ENCODE data around the gene ABCA13.

ABCA13 gene

GRCh38 chr7:48250441-48250951, 79.2 kb downstream of the ABCA13 start:
- DNase-seq = no peak

GRCh38 chr7:48251766-48252165, 80.5 kb downstream of the ABCA13 start:
- DNase-seq = no peak

- no peak for DNase-seq
These were observed 81.7 kb downstream of the ABCA13 start for GRCh38 chr7:48252995-48253394.

- DNase-seq = no peak
These were observed 83.8 kb downstream of the ABCA13 start for GRCh38 chr7:48255046-48255445.

- DNase-seq = no peak
These were observed 88.4 kb downstream of the ABCA13 start for GRCh38 chr7:48259463-48260280.

- no peak for DNase-seq
These were observed 90.4 kb downstream of the ABCA13 start for GRCh38 chr7:48261696-48262095.

- DNase-seq = no peak
These were observed 91.5 kb downstream of the ABCA13 start for GRCh38 chr7:48262606-48263310.

GRCh38 chr7:48263311-48263650, 92.0 kb downstream of the ABCA13 start:
- no peak for DNase-seq

GRCh38 chr7:48269066-48269465, 97.8 kb downstream of the ABCA13 start:
- DNase-seq = no peak

GRCh38 chr7:48274662-48275061, 103.4 kb downstream of the ABCA13 start:
- DNase-seq = no peak

GRCh38 chr7:48279420-48279819, 108.2 kb downstream of the ABCA13 start:
- no peak for DNase-seq

- no peak for DNase-seq
These were observed 108.8 kb downstream of the ABCA13 start for GRCh38 chr7:48280100-48280499.

GRCh38 chr7:48285373-48285772, 114.1 kb downstream of the ABCA13 start:
- DNase-seq = no peak

- no peak for DNase-seq
These were observed 115.6 kb downstream of the ABCA13 start for GRCh38 chr7:48286836-48287235.

GRCh38 chr7:48289656-48290055, 118.4 kb downstream of the ABCA13 start:
- DNase-seq = no peak

- DNase-seq = no peak
These were observed 121.7 kb downstream of the ABCA13 start for GRCh38 chr7:48292949-48293348.

- no peak for DNase-seq
These were observed 124.2 kb downstream of the ABCA13 start for GRCh38 chr7:48295296-48295971.

GRCh38 chr7:48296966-48297365, 125.7 kb downstream of the ABCA13 start:
- DNase-seq = no peak

GRCh38 chr7:48298779-48299178, 127.5 kb downstream of the ABCA13 start:
- no peak for DNase-seq

GRCh38 chr7:48299580-48300169, 128.4 kb downstream of the ABCA13 start:
- peak; percentile 75 for DNase-seq

GRCh38 chr7:48300301-48300700, 129.0 kb downstream of the ABCA13 start:
- DNase-seq = no peak

- no peak for DNase-seq
These were observed 129.9 kb downstream of the ABCA13 start for GRCh38 chr7:48301201-48301600.

GRCh38 chr7:48304641-48305040, 133.4 kb downstream of the ABCA13 start:
- DNase-seq = no peak
